Measurements from ENCODE around the gene ATF2.

Gene ATF2

GRCh38 chr2:175074478-175074877, 93.5 kb downstream of the ATF2 start:
- no peak for DNase-seq

GRCh38 chr2:175068534-175068933, 99.5 kb downstream of the ATF2 start:
- DNase-seq = no peak

- DNase-seq = no peak
These were observed 101.6 kb downstream of the ATF2 start for GRCh38 chr2:175066411-175066810.

- DNase-seq = no peak
These were observed 103.2 kb downstream of the ATF2 start for GRCh38 chr2:175064797-175065196.

GRCh38 chr2:175063741-175064140, 104.3 kb downstream of the ATF2 start:
- no peak for DNase-seq

- no peak for DNase-seq
These were observed 105.0 kb downstream of the ATF2 start for GRCh38 chr2:175062787-175063585.

GRCh38 chr2:175057078-175057685, 110.8 kb downstream of the ATF2 start:
- DNase-seq = no peak

- no peak for DNase-seq
These were observed 112.0 kb downstream of the ATF2 start for GRCh38 chr2:175055993-175056392.

- no peak for DNase-seq
These were observed 113.7 kb downstream of the ATF2 start for GRCh38 chr2:175054340-175054739.

GRCh38 chr2:175049661-175050060, 118.3 kb downstream of the ATF2 start:
- DNase-seq = no peak

GRCh38 chr2:175048275-175048674, 119.7 kb downstream of the ATF2 start:
- no peak for DNase-seq

GRCh38 chr2:175039490-175039889, 128.5 kb downstream of the ATF2 start:
- DNase-seq = no peak

GRCh38 chr2:175039031-175039430, 129.0 kb downstream of the ATF2 start:
- no peak for DNase-seq

GRCh38 chr2:175037941-175038340, 130.1 kb downstream of the ATF2 start:
- DNase-seq = no peak

GRCh38 chr2:175036582-175037018, 131.4 kb downstream of the ATF2 start:
- no peak for DNase-seq

- no peak for DNase-seq
These were observed 132.2 kb downstream of the ATF2 start for GRCh38 chr2:175035806-175036205.

- DNase-seq = no peak
These were observed 133.3 kb downstream of the ATF2 start for GRCh38 chr2:175034716-175035115.

GRCh38 chr2:175030380-175031271, 137.4 kb downstream of the ATF2 start:
- no peak for DNase-seq

GRCh38 chr2:175027755-175028154, 140.2 kb downstream of the ATF2 start:
- no peak for DNase-seq

GRCh38 chr2:175026385-175026784, 141.6 kb downstream of the ATF2 start:
- DNase-seq = no peak

GRCh38 chr2:175025946-175026345, 142.1 kb downstream of the ATF2 start:
- DNase-seq = no peak

- no peak for DNase-seq
These were observed 142.8 kb downstream of the ATF2 start for GRCh38 chr2:175025233-175025632.

GRCh38 chr2:175022923-175023322, 145.1 kb downstream of the ATF2 start:
- no peak for DNase-seq
